NCI-H1105 (cell line): ENCODE results near the gene KCNH2.

Experiments used
- DNase-seq: peaks from one replicate; lab custom pipeline; 2025; lab: John Stamatoyannopoulos, UW

The KCNH2 gene

DNA sequence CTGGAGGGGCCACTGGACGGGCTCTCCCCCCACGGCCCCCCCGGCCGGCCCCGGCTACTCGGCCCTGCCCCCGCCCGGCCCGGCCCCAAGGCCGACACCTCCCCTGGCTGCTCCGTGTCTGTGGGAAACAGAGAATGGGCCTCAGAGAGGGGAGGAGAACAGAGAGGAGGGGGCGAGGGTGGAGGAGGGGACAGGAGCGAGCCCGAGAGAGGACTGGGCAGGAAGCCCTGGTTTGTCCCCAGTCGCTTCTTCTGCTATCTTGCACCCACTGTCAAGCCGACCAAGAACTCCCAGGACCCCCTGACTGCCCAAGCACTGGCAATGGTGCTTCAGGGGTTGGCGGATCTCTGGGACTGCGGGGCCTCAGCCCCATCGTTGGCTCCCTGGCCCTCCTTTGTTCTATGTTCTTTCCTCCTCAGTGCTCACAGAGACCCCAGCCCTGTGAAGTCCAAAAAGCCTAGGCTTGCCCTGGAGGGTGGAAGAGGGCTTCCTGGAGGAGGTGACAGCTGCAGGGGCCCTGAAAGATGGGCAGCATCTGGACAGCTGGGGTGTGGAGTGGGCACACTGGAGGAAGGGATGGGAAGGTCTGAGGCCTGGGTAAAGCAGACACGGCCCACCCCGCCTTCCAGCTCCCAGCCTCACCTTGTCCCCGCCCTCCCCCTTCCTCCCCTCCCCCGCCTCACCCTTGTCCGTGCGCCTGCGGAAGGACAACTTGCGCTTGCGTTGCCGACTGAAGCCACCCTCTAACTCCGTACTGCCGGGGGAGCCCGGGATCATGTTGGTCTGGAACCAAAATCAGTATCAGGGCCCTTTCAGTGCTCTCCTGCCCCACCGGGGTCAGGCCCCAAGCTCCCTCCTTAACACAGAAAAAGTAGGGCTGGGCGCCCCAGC lies 30.1 kb downstream of the KCNH2 start:
- DNase-seq = no peak

DNA sequence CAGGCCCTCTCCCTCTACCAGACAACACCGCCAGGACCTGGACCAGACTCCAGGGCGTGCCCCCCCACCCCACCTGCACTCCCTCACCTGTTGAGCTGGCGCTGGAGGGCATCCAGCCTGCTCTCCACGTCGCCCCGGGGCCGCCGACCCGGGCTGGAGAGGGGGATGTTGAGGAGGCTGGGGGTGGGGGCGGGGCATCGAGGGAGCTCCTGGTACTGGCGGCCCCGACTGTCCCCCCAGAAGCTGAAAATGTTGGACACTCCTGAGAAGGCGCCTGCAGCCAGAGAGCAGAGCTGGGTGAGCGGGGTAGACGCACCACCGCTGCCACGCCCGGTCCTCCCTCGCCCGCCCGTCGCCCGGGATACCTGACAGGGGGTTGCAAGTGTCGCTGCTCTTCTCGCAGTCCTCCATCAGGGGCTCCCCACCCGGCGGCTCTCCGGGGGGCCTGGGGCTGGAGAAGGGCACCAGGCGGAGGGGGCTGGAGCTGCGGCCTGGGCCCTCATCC lies 30.8 kb downstream of the KCNH2 start:
- DNase-seq = no peak

DNA sequence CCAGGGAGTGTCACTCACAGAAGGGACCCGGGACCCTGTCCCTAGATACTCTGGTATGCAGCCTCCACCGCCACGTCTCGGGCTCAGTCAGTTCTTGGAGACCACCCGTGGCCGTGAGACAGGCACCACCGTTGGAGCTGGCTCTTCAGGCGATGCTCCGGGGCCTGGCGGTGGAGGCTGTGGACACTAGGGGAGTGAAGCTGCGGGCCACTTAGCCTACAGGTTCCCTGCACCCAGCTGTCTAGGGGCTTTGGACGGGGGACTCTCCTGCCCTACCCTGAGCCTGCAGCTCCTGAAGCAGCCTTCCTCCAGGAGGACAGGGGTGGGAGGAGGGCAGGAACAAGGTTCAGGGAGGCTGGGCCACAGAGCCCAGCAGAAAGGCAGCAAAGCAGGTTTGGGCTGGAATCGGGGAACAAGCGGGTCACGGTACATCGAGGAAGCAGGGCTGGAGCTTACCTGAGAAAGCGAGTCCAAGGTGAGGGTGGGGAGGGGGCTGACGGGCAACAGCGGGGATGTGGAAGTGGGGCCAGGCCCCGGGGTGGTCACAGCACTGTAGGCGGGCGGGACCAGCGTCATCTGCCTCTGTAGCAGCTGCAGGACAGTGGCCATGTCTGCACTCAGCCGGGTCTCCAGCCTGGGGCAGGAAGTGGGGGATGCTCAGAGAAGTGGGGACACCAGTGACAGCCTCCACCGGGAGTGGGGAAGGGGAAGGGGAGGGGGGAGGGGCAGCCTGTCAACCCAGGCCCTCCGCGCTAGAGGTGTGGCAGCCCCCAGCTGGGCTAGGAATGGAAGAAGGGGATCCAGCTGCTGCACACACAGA lies 31.5 kb downstream of the KCNH2 start:
- DNase-seq = no peak

DNA sequence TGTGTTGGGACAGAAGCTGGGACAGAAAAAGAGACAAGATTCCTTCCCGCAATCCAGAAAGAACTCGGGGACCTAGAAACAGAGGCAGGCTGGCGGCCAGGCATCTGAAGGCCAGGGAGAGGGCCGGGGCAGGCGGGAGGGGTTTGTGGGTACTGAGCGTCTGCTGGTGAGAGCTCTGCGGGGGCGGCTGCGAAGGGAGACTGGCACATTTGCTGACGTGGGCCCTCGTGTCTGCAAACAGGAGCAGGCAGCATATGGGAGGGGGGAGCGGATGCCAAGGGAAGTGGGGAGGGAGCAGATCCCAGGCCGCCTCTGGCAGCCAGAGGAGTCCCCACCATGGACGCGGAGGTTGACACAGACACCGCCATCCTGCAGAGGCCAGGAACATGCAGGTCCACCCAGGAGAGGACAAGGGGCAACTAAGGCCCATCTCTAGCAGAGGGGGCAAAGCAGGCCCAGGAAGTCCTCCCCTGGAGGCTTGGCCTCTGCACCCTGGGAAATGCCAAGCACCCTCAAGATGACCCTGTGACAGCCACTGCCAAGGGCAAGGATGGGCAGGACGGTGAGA lies 32.2 kb downstream of the KCNH2 start:
- DNase-seq = no peak

DNA sequence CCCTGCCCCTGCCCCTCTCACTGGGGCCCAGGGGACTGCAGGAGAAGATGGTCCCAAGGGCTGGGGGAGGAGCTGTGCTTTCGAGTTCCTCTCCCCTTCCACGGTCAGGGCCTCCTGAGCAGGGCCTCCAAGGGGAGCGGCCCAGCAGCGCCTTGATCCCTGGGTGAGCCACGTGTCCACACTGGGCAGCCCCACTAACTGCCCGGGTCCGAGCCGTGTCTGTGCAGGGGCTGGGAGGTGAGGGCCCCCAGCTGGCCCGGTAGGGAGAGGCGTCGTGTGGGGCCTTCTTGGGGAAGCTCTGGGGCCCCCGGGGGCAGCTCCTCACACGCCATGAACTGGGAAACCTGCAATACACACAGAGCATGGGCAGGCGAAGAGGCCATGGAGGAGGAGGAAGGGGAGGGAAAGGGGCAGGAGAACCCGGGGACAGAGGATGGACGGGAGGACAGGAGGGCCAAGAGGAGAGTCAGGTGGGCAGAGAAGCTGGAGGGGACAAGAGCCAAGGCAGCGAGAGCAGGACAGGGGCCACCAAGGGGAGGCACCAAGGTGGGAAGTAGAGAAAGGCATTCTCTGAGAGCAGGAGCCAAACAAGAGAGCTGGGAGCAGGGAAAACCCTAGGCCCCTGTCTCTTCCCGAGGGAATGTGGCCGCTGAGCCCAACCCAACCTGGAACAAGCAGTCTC lies 32.8 kb downstream of the KCNH2 start:
- no peak for DNase-seq

DNA sequence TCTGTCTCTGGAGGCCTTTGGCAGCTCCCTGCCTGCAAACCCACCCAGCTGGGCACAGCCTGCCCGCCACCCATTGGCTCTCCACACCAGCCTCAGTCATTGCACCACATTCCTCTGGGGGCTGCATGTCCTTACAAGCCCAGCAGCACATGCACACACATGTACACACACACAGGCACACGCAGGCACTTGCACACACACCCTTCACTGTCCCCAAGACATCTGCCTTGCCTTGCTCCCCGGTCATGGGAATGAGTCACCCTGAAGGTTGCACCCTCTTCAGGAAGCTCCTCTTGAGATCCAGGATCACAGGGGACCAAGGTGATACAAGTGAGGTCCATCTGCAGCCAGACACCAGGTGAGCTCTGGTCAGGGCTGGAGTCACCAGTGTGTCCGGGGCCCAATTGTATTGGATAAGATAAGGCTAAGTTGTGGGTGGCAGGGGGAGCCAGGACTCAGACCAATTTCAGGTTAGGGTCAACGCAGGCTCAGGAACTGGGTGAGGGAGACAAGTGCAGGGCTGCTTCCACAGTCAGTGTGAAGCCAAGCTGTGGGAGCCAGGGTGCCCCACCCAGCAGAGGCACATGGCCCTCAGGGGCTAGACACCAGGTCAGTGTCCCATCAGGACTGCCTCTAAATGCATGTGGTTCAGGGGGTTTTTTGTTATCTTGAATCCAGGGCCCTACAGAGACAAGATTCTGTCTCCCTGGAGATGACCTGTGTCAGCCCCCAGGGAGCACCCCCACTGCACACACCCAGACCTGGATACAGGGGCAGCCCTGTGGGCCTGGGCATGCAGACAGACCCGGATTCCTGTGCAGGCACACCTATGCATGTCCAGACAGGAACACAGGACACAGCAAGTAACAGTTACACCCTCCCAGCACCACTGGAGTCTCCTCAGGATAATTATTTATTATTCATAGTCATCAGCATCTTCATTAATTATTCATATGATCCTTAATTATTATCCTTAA lies 33.8 kb downstream of the KCNH2 start:
- DNase-seq = no peak

DNA sequence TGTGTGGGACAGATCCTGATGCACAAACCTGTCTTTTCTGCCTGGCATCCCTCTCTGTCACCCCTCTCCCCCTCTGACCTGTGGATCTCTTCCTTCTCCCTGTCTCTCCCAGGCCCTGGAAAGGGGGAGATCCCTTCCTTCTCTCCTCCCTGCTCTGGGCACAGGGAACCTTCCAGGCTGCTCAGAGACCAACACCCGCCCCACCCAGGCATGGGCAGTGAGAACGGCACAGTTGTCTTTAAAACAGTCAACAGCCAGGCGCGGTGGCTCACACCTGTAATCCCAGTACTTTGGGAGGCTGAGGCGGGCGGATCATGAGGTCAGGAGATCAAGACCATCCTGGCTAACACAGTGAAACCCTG lies 34.7 kb downstream of the KCNH2 start:
- DNase-seq = no peak

DNA sequence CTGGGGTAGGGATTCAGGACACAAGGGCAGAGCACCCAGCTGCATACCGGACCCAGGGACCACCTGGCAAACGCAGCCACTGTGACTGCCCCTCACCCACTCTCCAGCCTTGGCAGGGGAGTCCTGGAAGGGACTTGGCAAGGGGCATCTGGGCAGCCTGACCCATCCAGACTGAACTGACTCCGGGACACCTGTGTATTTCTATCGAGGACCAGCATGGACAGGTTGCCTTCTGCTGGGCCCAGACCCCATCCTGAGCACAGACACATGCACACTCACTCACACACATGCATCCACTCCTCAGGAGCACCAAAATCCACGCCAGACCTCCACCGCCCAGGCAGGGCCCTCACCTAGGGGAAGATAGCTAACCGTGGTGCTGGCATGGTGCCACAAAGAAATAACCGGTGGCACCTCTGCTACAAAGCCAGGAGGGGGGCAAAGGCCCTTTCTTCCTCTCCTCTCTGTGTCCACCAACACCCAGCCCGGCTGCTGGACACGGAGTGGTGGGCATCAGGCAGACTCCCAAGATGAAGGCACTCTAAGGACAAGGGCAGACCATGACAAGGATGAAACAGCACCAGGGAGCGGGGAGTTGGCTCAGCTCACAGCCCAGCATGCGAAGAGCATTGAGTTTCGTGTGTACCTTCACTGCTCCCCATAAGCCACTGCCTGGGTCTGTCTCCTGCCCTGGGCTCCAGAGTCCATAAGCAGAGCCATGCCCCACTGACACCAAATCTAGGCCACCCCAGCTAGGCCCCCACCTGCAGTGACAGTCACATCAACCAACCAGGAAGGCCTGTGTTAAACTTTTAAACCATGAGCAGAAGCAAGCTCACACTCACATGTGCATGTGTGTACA lies 35.3 kb downstream of the KCNH2 start:
- DNase-seq = no peak

DNA sequence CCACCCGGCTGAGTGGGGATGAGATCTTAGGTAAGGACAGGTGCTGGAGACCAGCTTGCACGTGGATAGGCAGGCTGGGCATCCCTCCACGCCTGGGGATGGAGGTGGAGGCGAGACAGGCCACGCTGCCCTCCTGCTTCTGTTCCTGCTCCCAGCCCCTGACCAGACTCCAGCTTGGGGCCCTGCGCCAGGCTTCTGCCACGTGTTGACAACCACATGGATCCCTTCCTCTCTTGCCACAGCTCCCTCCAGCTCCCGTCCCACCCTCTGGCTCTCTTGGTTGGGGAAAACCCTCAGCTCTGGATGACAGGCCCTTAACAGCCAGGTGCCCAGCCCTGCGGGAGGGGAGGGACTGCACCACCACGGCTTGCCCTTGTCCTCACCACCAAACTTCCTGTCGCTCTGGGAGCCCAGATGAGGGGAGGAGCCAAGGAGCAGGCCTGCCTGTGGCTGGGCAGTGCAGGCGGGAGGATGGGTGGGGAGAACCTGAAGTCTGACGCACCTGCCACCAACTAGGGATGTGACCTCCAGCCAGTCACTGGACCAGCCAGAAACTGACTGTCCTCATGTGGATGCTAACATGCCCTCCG lies 36.0 kb downstream of the KCNH2 start:
- no peak for DNase-seq

DNA sequence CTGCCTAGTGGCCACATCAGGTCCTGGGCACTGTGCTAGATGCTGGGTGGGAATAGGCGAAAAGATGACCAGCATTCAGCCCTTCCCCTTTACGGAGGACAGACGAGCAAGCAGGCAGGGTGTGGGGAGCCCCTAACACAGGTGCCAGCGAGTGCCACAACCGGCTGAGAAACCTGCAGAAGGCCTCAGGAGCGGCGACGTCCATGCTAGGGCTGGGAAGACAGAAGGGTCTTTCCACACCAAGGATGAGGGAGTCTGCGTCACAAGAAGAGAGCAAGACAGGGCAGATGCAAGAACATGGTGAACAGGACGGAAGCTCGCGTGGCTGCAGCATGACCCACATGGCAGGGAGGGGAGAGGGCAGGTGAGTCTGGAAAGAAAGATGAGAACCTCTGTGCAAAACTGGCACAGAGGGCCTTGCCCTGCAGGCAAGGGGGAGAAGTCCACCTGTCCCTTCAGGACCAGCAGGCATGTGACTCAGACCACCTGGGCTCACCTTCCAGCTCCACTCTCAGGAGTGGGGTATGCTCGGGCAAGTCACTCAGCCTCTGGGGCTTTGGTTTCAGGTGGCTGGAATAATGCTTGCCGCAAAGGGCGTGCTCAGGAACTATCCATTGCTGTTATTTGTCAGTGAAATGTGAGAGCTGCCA lies 36.6 kb downstream of the KCNH2 start:
- no peak for DNase-seq

DNA sequence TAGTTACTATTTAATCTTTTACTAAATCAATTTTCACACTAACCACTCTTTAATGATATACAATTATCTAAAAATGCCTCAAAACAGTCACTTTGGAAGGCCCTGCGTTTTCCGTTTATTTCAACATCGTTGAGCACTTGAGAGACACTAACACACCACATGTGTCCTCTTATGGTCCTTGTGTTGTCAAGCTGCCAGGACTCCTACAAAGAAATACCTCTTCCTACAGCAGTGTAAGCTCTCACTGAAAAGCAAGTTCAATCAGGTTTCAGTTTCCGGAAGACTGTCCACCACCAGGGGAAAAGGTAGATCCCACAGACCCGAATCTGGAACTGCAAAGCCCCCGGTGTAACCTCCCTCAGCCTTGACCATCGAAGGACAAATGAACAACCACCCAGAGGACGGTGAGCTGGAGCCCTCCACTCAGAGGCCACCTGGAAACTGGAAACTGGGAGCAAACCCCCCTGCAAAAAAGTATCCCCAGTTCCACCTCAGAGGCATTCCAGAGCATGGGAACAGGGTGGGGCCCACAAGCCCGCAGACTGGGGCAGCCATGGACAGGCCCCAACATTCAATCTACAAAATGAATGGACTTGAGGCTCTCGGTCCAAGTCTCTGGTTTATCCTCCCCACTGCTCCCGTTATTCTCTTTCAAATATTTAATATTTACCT lies 37.6 kb downstream of the KCNH2 start:
- no peak for DNase-seq

DNA sequence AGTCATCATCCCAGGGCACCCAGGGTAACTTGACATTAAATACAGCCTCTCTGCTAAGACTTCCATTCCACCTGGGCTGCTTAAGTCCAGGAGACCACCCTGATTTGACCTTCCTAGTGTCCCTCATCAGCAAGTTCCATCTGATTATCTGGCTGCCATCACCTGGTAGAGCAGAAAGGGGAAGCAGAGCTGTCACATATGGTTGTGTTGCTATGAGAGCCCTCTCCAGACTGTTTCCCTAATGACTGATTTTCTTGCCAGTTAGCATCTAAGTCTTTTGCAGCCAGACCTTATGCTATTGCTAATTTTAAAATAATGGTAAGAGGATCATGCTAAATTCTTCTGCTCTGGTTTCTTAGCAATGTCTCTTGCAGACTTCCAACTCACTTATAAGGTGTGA lies 38.7 kb downstream of the KCNH2 start:
- no peak for DNase-seq

DNA sequence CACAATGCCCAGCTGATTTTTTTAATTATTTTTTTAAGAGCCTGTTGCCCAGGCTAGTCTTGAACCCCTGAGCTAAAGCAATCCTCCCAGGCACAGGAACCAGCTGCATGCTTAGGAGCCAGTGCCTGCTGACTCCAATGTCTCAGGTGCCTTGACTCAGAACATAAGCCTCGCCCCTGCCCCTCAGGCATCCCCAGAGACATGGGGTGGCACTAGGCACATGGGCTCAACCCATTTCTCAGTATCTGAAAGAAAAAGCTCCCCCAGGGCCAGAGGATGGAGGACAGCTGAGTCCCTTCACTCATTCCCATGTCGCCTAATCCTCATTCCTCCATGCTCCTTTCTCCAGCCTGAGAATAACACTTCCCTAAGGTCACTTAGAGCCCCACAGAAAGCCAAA lies 39.1 kb downstream of the KCNH2 start:
- no peak for DNase-seq

DNA sequence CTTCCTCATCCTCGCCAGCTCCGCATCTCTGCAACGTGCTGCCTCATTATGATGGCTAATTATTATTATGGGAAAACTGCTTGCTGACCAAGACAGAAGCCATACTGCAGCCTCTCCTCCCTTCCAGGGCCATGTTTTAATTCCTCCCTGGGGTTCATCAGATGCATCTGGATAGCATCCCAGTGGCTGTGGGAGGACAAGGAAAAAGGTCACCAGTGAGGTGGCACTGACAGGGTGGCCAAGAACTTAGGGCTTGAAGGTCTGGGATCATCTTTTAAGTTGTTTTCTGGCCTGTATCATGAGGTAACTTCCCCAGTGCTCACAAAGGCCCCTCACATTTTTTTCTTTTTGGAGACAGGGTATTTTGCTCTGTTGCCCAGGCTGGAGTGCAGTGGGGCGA lies 39.6 kb downstream of the KCNH2 start:
- DNase-seq = no peak

DNA sequence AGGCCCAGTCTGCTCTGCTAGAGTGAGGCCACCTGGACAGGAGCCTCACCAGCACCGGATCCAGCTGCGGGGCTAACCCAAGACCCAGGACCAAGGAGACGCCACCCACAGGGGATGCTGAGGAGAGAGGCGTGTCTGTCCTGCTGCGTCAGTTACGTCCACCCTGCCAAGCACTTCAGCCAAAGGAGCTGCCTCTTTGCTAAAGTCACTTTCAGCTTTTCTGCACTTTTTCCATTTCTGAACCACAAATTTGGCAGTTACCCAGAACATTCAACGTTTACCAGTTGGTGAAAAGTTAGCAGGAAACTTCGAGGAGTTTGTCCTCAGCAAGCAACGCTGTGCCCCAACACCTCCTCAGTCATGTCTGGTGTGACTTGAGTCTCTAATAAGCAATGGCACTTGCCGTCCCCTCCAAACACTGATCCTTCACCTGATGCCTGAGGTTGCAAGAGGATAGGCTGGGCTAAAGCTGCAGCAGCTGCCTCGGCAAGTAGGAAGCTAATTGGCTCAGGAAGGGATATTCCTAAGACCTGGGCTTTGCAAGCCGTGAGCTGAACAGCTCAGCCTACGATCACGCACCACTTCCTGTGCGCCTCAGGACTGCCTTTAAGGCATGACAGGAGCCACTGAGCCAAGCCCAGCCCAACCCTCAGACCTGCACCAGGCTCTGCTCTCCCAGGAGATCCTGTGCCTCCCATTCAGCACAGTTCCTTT lies 40.1 kb downstream of the KCNH2 start:
- no peak for DNase-seq

DNA sequence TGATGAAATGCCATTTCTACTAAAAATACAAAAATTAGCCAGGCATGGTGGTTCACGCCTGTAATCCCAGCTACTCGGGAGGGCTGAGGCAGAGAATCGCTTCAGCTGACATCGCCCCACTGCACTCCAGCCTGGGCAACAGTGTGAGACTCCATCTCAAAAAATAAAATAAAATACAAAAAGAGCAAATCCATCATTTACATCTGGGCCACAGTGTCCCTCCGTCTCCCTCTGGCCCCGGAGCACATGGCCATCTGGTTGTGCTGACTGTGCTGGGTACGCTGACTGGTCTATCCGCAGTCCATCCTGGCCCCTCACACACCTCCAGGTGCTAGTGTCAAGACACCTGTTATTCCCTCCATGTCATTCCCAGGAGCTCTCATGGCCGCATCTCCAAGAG lies 42.1 kb downstream of the KCNH2 start:
- no peak for DNase-seq

DNA sequence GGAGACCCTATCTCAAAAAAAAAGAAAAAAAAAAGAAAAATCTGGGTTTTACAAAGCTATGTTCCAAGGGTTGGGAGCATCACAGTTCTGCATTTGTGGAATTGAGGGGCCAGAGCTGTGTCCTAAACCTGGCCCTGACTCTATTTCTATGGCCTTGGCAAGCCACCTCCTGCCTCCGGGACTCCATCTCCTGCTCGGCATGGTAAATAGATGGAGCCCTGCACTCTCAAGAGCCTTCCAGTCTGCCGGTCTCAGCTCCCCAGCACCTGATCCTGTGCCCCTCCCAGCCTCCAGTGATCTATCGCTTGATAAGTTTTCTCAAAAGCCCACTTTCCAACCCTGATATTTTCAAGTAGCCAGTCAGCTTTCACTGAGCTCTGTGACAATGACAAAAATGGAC lies 43.0 kb downstream of the KCNH2 start:
- no peak for DNase-seq
